Left lung (tissue), 10 donors: ENCODE measurements around the gene DCBLD2. TPM values are rescaled to one million over a fixed set of nuclear protein-coding genes. Genes with fewer than 3 reads are reported as not detected.

Source experiments
- ATAC-seq: fragments of 200-7000 bp; cut with Tn5 transposase; one replicate; pipeline ENCODE4 v1.9.1; 2020; ENCODE audit warnings: moderate library complexity
- DNase-seq, 4 donors: peaks; one replicate each; pipeline ENCODE4 v3.0.0-alpha.2; 2013 to 2020
- H3K27ac ChIP-seq, 2 donors: fragments of 200-600 bp; sonication (generic) in 1 of 2; one replicate each; pipeline versions ENCODE4 v1.5.0 to v1.8.0; 2020 to 2021
- H3K27me3 ChIP-seq, 2 donors: fragments of 200-600 bp; sonication (generic) in 1 of 2; one replicate each; pipeline versions ENCODE4 v1.5.0 to v1.8.0; 2020 to 2021
- H3K36me3 ChIP-seq, 2 donors: fragments of 200-600 bp; sonication (generic) in 1 of 2; one replicate each; pipeline versions ENCODE4 v1.5.0 to v1.8.0; 2020 to 2021
- H3K4me1 ChIP-seq, 2 donors: fragments of 200-600 bp; one replicate each; pipeline ENCODE4 v1.8.0; 2021
- H3K4me3 ChIP-seq, 2 donors: fragments of 200-600 bp; sonication (generic) in 1 of 2; one replicate each; pipeline versions ENCODE4 v1.5.0 to v1.8.0; 2020 to 2021; ENCODE audit warnings: mild to moderate bottlenecking in 1 of 2
- H3K9me3 ChIP-seq, 2 donors: fragments of 200-600 bp; sonication (generic) in 1 of 2; one replicate each; pipeline versions ENCODE4 v1.5.0 to v1.8.0; 2020 to 2021
- CTCF ChIP-seq, 2 donors: fragments of 200-600 bp; sonication (generic) in 1 of 2; IDR thresholded peaks; one replicate each; pipeline versions ENCODE4 v1.5.0 to v1.8.0; 2021; ENCODE audit warnings: antibody characterized with exemption in 2 of 2
- intact Hi-C, 2 donors: fragments of 100-400 bp; cut with DNase I; formaldehyde crosslinking; loops; one replicate each; pipeline versions ENCODE4 v1.11.2 to v1.14.2; 2022
- polyA plus RNA-seq, 6 donors: library from polyadenylated mRNA; unstranded; fragments of 120-200 nt; gene quantifications; one replicate each; pipeline ENCODE4 v1.2.1, GENCODE V29; 2013; ENCODE audit not compliant: insufficient read length in 6 of 6
- total RNA-seq, 2 donors: library from RNA; stranded (reverse); fragmentation: NEBNext Ultra II Directional; extraction: Animal tissue kit (Norgen Biotek cat#: 25700); gene quantifications; one replicate each; pipeline ENCODE4 v1.2.1, GENCODE V29; 2021
- donor health status: DM: no; HTN: yes; CAD: no.
- donor health status: DM: no; HTN: no; CAD: no.

DCBLD2 gene
- total and polyA plus RNA-seq, 8 donors: 44.8 to 92.4 (median 69.3) TPM

- TF ChIP-seq CTCF (IDR thresholded peaks at IDR 0.05): no peak
- intact Hi-C loops: no loop called here
- Histone ChIP-seq H3K4me3 (peak overlapping the region; percentile 71 to 94), H3K36me3 (no peaks in the 10 kb centered on the region), H3K9me3 (no peaks in the 10 kb centered on the region), H3K27ac (peak overlapping the region; percentile 73 to 81), H3K4me1 (peaks cover 0 to 22% of the 10 kb centered on the region in 2 donors), H3K27me3 (peaks cover 0 to 12% of the 10 kb centered on the region in 2 donors)
- ATAC-seq (no peak), DNase-seq (no peak)
Observed at GRCh38 chr3:98902351-98902740, 851 bp upstream of the DCBLD2 start.

- intact Hi-C loops: no loop called here
- peak overlapping the region; percentile 79 to 94 for H3K27ac ChIP-seq
- H3K9me3 ChIP-seq: no peaks in the 10 kb centered on the region
- H3K36me3 ChIP-seq: no peaks in the 10 kb centered on the region
- DNase-seq: peak; percentile 51 to 85 (median 62)
- H3K27me3 ChIP-seq: peaks cover 0 to 12% of the 10 kb centered on the region in 2 donors
- no peak for TF ChIP-seq CTCF (IDR thresholded peaks at IDR 0.05)
- H3K4me1 ChIP-seq: peaks cover 0 to 22% of the 10 kb centered on the region in 2 donors
- peak; percentile 76 for ATAC-seq
- H3K4me3 ChIP-seq: peak overlapping the region; percentile 71 to 94
Observed at GRCh38 chr3:98901119-98901391, 440 bp downstream of the DCBLD2 start.

- peak in 1 of 4 donors; percentile 11 for DNase-seq
Observed at GRCh38 chr3:98900265-98901118, 1.0 kb downstream of the DCBLD2 start.

GRCh38 chr3:98897701-98898100 lies 3.8 kb downstream of the DCBLD2 start:
- H3K4me1 ChIP-seq: peaks cover 0 to 21% of the 10 kb centered on the region in 2 donors
- intact Hi-C loops: no loop called here
- no peak for ATAC-seq

More at GRCh38 chr3:98900265-98901118, 1.0 kb downstream of the DCBLD2 start:
- peaks cover 0 to 12% of the 10 kb centered on the region in 2 donors for H3K27me3 ChIP-seq
- H3K4me3 ChIP-seq: peak overlapping the region; percentile 71 to 94
- intact Hi-C loops: no loop called here
- peak overlapping the region; percentile 79 to 94 for H3K27ac ChIP-seq
- peaks cover 0 to 22% of the 10 kb centered on the region in 2 donors for H3K4me1 ChIP-seq
- no peaks in the 10 kb centered on the region for H3K36me3 ChIP-seq
- no peak for TF ChIP-seq CTCF (IDR thresholded peaks at IDR 0.05)
- ATAC-seq: no peak
- H3K9me3 ChIP-seq: no peaks in the 10 kb centered on the region

More at GRCh38 chr3:98897701-98898100, 3.8 kb downstream of the DCBLD2 start:
- Histone ChIP-seq H3K27ac (no peak overlapping the region), H3K9me3 (no peaks in the 10 kb centered on the region), H3K36me3 (no peaks in the 10 kb centered on the region), H3K4me3 (no peak overlapping the region), H3K27me3 (peaks cover 0 to 12% of the 10 kb centered on the region in 2 donors)
- DNase-seq: no peak
- no peak for TF ChIP-seq CTCF (IDR thresholded peaks at IDR 0.05)
